22Rv1 (cell line): Measurements from ENCODE around the gene SMARCD1.

ENCODE experiments used
- H3K27ac ChIP-seq: fragments of 450-650 bp; 2 replicates; pipeline ENCODE4 v1.5.1; 2017
- ZFX ChIP-seq: fragments of 450-650 bp; IDR thresholded peaks from 2 replicates; pipeline ENCODE4 v1.6.1; 2017; ENCODE audit warnings: antibody characterized with exemption, borderline replicate concordance
- TF ChIP-seq, protein P1 (sequence below): fragments of 450-650 bp; IDR thresholded peaks from 2 replicates; pipeline ENCODE4 v1.5.1; 2017; ENCODE audit warnings: mild to moderate bottlenecking

The SMARCD1 gene

DNA sequence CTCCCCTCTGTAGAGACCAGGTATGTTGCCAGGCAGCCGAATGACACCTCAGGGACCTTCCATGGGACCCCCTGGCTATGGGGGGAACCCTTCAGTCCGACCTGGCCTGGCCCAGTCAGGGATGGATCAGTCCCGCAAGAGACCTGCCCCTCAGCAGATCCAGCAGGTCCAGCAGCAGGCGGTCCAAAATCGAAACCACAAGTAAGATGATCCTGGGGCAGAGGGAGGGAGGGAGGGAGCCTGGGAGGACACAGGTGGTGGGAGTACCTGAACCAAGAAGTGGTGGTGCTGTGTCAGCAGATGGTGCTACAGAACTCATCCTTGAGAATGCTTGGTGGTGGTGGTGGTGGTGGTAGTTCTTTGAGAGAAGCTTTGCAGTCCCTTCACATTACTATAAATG is 1.0 kb downstream of the SMARCD1 start:
- no peak for TF ChIP-seq ZFX
- TF ChIP-seq, protein P1, sequence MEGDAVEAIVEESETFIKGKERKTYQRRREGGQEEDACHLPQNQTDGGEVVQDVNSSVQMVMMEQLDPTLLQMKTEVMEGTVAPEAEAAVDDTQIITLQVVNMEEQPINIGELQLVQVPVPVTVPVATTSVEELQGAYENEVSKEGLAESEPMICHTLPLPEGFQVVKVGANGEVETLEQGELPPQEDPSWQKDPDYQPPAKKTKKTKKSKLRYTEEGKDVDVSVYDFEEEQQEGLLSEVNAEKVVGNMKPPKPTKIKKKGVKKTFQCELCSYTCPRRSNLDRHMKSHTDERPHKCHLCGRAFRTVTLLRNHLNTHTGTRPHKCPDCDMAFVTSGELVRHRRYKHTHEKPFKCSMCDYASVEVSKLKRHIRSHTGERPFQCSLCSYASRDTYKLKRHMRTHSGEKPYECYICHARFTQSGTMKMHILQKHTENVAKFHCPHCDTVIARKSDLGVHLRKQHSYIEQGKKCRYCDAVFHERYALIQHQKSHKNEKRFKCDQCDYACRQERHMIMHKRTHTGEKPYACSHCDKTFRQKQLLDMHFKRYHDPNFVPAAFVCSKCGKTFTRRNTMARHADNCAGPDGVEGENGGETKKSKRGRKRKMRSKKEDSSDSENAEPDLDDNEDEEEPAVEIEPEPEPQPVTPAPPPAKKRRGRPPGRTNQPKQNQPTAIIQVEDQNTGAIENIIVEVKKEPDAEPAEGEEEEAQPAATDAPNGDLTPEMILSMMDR: no peak
- H3K27ac ChIP-seq: peak overlapping the region; percentile 88

DNA sequence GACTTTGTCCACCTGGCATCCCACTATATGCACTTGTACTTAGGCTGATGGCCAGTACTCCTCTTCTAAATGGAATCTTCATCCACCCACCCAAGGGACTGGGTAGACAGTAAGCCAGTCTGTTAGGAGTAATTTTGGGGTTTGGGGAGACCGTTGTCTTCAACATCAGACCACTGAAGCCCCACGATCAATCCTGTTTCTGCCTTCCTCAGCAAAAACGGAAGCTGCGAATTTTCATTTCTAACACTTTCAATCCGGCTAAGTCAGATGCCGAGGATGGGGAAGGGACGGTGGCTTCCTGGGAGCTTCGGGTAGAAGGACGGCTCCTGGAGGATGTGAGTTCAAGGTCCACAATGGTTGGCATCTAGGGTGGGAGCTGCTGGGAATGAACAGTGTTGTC is 2.0 kb downstream of the SMARCD1 start:
- H3K27ac ChIP-seq: no peak overlapping the region
- TF ChIP-seq, protein P1: no peak
- TF ChIP-seq ZFX: no peak

DNA sequence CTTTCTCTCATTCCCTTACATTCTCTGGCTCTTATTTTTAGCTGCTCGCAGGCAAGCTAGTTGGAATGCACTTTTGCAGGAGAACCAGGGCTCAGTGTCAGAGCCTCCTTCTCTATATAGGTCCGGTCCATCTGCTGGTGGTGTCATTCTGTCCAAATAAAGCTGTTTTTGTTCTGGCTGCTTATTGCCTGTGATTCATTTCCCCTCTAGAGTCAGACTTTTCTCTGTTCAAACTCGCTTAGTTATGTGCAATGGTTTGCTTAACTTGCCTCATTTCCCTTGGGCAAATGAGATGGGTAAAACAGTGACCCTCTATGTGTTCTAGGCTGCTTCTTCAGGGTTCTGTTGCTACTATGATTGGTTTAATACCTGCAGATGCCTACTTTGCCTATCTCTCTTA is 2.9 kb downstream of the SMARCD1 start:
- no peak overlapping the region for H3K27ac ChIP-seq
- TF ChIP-seq, protein P1: no peak
- no peak for TF ChIP-seq ZFX

DNA sequence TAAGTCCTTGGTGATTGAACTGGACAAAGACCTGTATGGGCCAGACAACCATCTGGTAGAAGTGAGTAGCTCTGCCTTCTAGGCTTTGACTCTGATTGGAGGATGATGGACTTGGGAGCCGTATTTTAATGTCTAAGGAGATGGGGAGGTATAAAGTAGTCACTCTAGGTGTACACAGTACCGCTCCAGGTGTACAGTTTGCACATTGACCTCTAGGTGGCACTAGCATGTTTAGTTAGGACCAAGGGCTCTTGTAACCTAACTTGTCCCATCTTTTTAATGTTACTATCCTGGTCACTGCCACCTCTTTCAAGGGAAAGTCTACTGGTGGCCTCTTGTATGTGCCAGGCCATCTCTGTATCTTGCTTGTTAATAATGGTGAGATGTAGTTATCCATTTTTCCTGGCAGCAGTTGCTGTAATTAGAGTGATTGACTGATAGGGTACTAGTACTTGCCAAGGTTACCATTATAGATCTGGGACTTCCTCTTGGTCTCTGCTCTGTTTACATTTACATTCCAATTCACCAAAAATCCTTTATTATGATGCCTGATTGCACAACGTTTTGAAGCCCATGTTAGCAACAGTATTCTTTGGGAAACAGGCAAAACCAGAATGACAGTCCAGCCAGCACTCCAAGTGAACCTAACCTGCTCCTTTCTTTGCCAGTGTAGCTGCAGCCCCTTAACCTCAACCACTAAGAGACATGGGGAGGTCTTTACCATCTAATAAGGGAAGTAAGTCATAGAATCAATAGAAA is 3.6 kb downstream of the SMARCD1 start:
- no peak overlapping the region for H3K27ac ChIP-seq
- TF ChIP-seq, protein P1: peak; percentile 98
- no peak for TF ChIP-seq ZFX

DNA sequence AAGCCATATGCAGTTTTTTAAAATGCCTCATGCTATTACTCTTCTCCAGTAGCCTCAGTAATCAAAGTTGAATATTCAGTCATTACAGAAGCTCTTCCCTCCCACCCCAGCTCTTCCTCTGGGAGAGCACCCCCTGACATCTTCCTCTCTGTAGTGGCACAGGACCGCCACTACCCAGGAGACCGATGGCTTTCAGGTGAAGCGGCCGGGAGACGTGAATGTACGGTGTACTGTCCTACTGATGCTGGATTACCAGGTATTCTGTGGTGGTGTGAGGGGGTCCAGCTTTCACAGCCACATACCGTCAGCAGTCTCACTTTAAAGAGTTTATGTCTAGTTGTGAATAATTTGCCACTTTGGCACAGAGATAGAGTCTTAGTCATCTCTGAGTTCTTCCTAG is 4.6 kb downstream of the SMARCD1 start:
- TF ChIP-seq, protein P1: no peak
- TF ChIP-seq ZFX: no peak
- H3K27ac ChIP-seq: no peak overlapping the region

DNA sequence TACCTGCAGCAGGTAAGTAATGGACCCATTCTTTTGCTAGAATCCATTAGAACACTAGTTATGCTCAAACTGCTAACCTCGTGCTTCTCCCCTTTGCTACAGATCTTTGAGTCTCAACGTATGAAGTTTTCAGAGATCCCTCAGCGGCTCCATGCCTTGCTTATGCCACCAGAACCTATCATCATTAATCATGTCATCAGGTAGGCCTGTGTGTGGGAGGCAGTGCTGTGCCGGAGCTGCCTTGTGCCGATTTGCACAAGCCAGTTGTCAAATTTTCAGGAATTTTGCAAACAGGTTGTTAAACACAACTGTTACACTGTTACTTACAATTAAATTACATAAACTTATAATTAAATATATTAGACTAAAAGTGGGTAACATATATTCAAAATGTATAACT is 5.2 kb downstream of the SMARCD1 start:
- no peak overlapping the region for H3K27ac ChIP-seq
- no peak for TF ChIP-seq ZFX
- TF ChIP-seq, protein P1: no peak

DNA sequence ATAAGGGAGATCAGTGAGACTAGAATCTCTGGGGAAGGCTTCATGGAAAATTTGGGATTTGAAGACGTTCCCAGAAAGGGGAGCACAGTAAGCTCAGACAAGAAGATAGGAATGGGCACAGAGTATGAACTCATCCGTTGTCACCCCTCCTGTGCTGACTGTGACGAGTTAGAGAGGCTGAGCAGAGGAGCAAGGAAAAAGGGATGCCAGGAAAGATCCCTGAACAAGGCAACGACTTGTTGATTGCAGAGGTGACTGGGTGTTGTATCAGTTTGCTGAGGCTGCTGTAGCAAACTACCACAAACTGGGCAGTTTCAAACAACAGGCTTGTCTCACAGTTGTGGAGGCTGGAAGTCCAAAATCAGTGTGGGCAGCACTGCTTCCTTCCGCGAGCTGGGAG is 12.8 kb downstream of the SMARCD1 start:
- TF ChIP-seq, protein P1: no peak
- no peak overlapping the region for H3K27ac ChIP-seq
